Parathyroid adenoma (tissue), 2 donors: ENCODE data around the gene DALRD3.

Source experiments
- H2AFZ ChIP-seq: fragments of 300-600 bp; sonication (generic); one replicate; pipeline ENCODE4 v1.7.0; 2017; ENCODE audit warnings: antibody characterized with exemption, mild to moderate bottlenecking
- H3K27ac ChIP-seq: fragments of 300-600 bp; sonication (generic); one replicate; pipeline ENCODE4 v1.7.0; 2017
- H3K27me3 ChIP-seq: fragments of 300-600 bp; sonication (generic); one replicate; pipeline ENCODE4 v1.7.0; 2017; ENCODE audit warnings: low read length; ENCODE audit not compliant: control insufficient read depth, insufficient read depth
- H3K36me3 ChIP-seq: fragments of 300-600 bp; sonication (generic); one replicate; pipeline ENCODE4 v1.7.0; 2017; ENCODE audit warnings: low read length; ENCODE audit not compliant: control insufficient read depth, insufficient read depth
- H3K4me1 ChIP-seq: fragments of 300-600 bp; sonication (generic); one replicate; pipeline ENCODE4 v1.7.0; 2017; ENCODE audit warnings: control low read depth
- H3K4me2 ChIP-seq: fragments of 300-600 bp; sonication (generic); one replicate; pipeline ENCODE4 v1.7.0; 2017; ENCODE audit warnings: low read length
- H3K4me3 ChIP-seq: fragments of 300-600 bp; sonication (generic); one replicate; pipeline ENCODE4 v1.7.0; 2017; ENCODE audit warnings: low read depth, low read length
- H3K79me2 ChIP-seq: fragments of 300-600 bp; sonication (generic); one replicate; pipeline ENCODE4 v1.7.0; 2017; ENCODE audit warnings: control low read depth
- H3K9ac ChIP-seq: fragments of 300-600 bp; sonication (generic); one replicate; pipeline ENCODE4 v1.7.0; 2017; ENCODE audit warnings: mild to moderate bottlenecking
- H3K9me3 ChIP-seq: fragments of 300-600 bp; sonication (generic); one replicate; pipeline ENCODE4 v1.7.0; 2017; ENCODE audit warnings: low read length; ENCODE audit not compliant: control insufficient read depth
- CTCF ChIP-seq: fragments of 300-600 bp; sonication (generic); IDR thresholded peaks from one replicate; pipeline ENCODE4 v1.7.0; 2017; ENCODE audit warnings: antibody characterized with exemption, mild to moderate bottlenecking
- donor health status: primary hyperparathyroidism.

Gene DALRD3

GRCh38 chr3:48983096-48983495 is 35.3 kb downstream of the DALRD3 start:
- H3K79me2 ChIP-seq: peaks cover 3% of the 10 kb centered on the region
- no peaks in the 10 kb centered on the region for H3K27me3 ChIP-seq
- no peak for TF ChIP-seq CTCF
- H2AFZ ChIP-seq: no peak overlapping the region
- no peak overlapping the region for H3K27ac ChIP-seq
- peaks cover 5% of the 10 kb centered on the region for H3K4me1 ChIP-seq
- H3K9ac ChIP-seq: no peak overlapping the region
- no peak overlapping the region for H3K4me2 ChIP-seq
- H3K9me3 ChIP-seq: no peaks in the 10 kb centered on the region
- no peaks in the 10 kb centered on the region for H3K36me3 ChIP-seq
- no peak overlapping the region for H3K4me3 ChIP-seq

GRCh38 chr3:48982686-48983085 is 35.7 kb downstream of the DALRD3 start:
- Histone ChIP-seq H3K9ac (no peak overlapping the region), H3K27me3 (no peaks in the 10 kb centered on the region), H3K79me2 (no peaks in the 10 kb centered on the region), H2AFZ (no peak overlapping the region), H3K9me3 (no peaks in the 10 kb centered on the region), H3K4me1 (peaks cover 1% of the 10 kb centered on the region), H3K4me3 (no peak overlapping the region), H3K27ac (no peak overlapping the region), H3K36me3 (no peaks in the 10 kb centered on the region), H3K4me2 (no peak overlapping the region)
- no peak for TF ChIP-seq CTCF

- no peak for TF ChIP-seq CTCF
- no peaks in the 10 kb centered on the region for H3K79me2 ChIP-seq
- no peaks in the 10 kb centered on the region for H3K4me1 ChIP-seq
- H3K9ac ChIP-seq: no peak overlapping the region
- no peaks in the 10 kb centered on the region for H3K27me3 ChIP-seq
- no peak overlapping the region for H3K27ac ChIP-seq
- no peak overlapping the region for H3K4me3 ChIP-seq
- H3K36me3 ChIP-seq: no peaks in the 10 kb centered on the region
- H3K9me3 ChIP-seq: no peaks in the 10 kb centered on the region
- H3K4me2 ChIP-seq: no peak overlapping the region
- no peak overlapping the region for H2AFZ ChIP-seq
These were observed 36.4 kb downstream of the DALRD3 start for GRCh38 chr3:48982016-48982415.

DNA sequence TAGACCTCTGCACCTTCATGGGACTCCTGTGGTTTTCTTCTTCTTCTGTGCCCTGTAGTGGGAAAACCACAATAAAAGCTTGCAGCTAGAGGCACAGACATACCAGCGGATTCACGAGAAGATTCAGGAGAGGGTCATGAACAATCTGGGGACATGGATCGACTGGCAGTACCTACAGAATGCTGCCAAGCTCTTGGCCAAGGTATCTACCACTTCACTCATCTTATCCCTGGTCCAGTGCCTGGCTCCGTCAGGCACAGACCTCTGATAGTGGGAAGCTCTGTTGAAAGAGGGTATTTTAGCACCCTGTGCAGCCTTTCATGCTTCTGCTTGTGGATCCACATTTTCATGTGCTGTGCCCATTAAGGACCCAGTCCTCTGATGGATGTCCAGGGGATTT is 38.1 kb downstream of the DALRD3 start:
- no peak for TF ChIP-seq CTCF
- Histone ChIP-seq H3K79me2 (peaks cover 4% of the 10 kb centered on the region), H3K27ac (no peak overlapping the region), H3K9me3 (no peaks in the 10 kb centered on the region), H3K4me2 (no peak overlapping the region), H3K9ac (no peak overlapping the region), H3K4me3 (no peak overlapping the region), H3K4me1 (no peaks in the 10 kb centered on the region), H3K27me3 (no peaks in the 10 kb centered on the region), H2AFZ (no peak overlapping the region), H3K36me3 (no peaks in the 10 kb centered on the region)

GRCh38 chr3:48979451-48979850 is 38.9 kb downstream of the DALRD3 start:
- Histone ChIP-seq H2AFZ (no peak overlapping the region), H3K27ac (no peak overlapping the region), H3K9ac (no peak overlapping the region), H3K79me2 (peaks cover 4% of the 10 kb centered on the region), H3K4me2 (no peak overlapping the region), H3K36me3 (no peaks in the 10 kb centered on the region), H3K4me1 (no peaks in the 10 kb centered on the region), H3K9me3 (no peaks in the 10 kb centered on the region), H3K27me3 (no peaks in the 10 kb centered on the region), H3K4me3 (no peak overlapping the region)
- no peak for TF ChIP-seq CTCF
